Activated CD8-positive, alpha-beta T cell treated with anti-CD3 and anti-CD28 coated beads for 36 hours (primary cell): ENCODE measurements around the gene CYP2U1. TPM values are rescaled to one million over a fixed set of nuclear protein-coding genes. Genes with fewer than 3 reads are reported as not detected.
A peak's percentile ranks its signal among the peaks of the same experiment; 100 is the strongest.
"Not testable (repeated sequence)": the region's sequence is repeated elsewhere in the genome, so short reads cannot be mapped to it uniquely, and the experiment has no call there.

Source experiments
- ATAC-seq: fragments of 200-7000 bp; cut with Tn5 transposase; one replicate; pipeline ENCODE4 v1.10.0; 2021; ENCODE audit warnings: mild to moderate bottlenecking, moderate library complexity
- CTCF ChIA-PET: fragments of 350-600 bp; sonication (Branson Sonifier 250); formaldehyde crosslinking; loops from one replicate; lab custom pipeline; 2021; ENCODE audit warnings: antibody characterized with exemption; lab: Charles Lee
- POLR2A ChIA-PET: fragments of 350-600 bp; sonication (Branson Sonifier 250); formaldehyde crosslinking; loops from one replicate; lab custom pipeline; 2021; ENCODE audit warnings: antibody characterized with exemption; lab: Charles Lee
- DNase-seq: peaks from one replicate; pipeline ENCODE4 v3.0.0-alpha.2; 2020
- H3K27ac Mint-ChIP-seq: one replicate; pipeline ENCODE4 v1.8.0; 2021; ENCODE audit warnings: mild to moderate bottlenecking, mixed read lengths
- H3K27me3 Mint-ChIP-seq: one replicate; pipeline ENCODE4 v1.8.0; 2021; ENCODE audit warnings: mixed read lengths
- H3K36me3 Mint-ChIP-seq: one replicate; pipeline ENCODE4 v1.8.0; 2021; ENCODE audit warnings: low read depth, mixed read lengths
- H3K4me1 Mint-ChIP-seq: one replicate; pipeline ENCODE4 v1.8.0; 2021; ENCODE audit warnings: low read depth, mixed read lengths
- H3K4me3 Mint-ChIP-seq: one replicate; pipeline ENCODE4 v1.8.0; 2021; ENCODE audit warnings: mild to moderate bottlenecking, moderate library complexity, mixed read lengths
- H3K9me3 Mint-ChIP-seq: one replicate; pipeline ENCODE4 v1.8.0; 2021; ENCODE audit warnings: mixed read lengths
- CTCF ChIP-seq: fragments of 200-600 bp; IDR thresholded peaks from one replicate; pipeline ENCODE4 v1.8.0; 2022; ENCODE audit warnings: antibody characterized with exemption, mild to moderate bottlenecking
- intact Hi-C: fragments of 100-400 bp; cut with micrococcal nuclease; formaldehyde crosslinking; loops from one replicate; pipeline ENCODE4 v1.10.0; 2022
- total RNA-seq, 2 experiments: library from RNA; stranded (reverse); gene quantifications; one replicate each; pipeline ENCODE4 v1.2.3, GENCODE V29; 2021

CYP2U1 gene
- total RNA-seq, 2 experiments from 2014 or later, result 2.5 to 3.1 TPM

- ChIA-PET CTCF (interaction anchor here (1.4 kb wide), 1 partner anchor 15 kb away, joined by 5 read pairs; no protein-coding TSS in a partner anchor), POLR2A (no interaction called here)
- DNase-seq, result no peak
- Mint-ChIP-seq H3K27ac (no peak overlapping the region), H3K9me3 (no peaks in the 10 kb centered on the region), H3K4me3 (no peak overlapping the region), H3K36me3 (no peaks in the 10 kb centered on the region), H3K27me3 (peaks cover 21% of the 10 kb centered on the region), H3K4me1 (no peaks in the 10 kb centered on the region)
- intact Hi-C loops, result no loop called here
- TF ChIP-seq CTCF, result no peak
- ATAC-seq, result no peak
Observed at GRCh38 chr4:107897823-107898222, 33.5 kb upstream of the CYP2U1 start.

GRCh38 chr4:107900067-107900466 lies 31.3 kb upstream of the CYP2U1 start:
- Mint-ChIP-seq H3K27ac (no peak overlapping the region), H3K27me3 (peaks cover 23% of the 10 kb centered on the region), H3K9me3 (peaks cover 4% of the 10 kb centered on the region), H3K36me3 (no peaks in the 10 kb centered on the region), H3K4me3 (no peak overlapping the region), H3K4me1 (no peaks in the 10 kb centered on the region)
- CTCF ChIA-PET, result interaction anchor here (1.3 kb wide), 1 partner anchor 13 kb away, joined by 4 read pairs; no protein-coding TSS in a partner anchor
- DNase-seq, result no peak
- ATAC-seq, result no peak
- POLR2A ChIA-PET, result no interaction called here
- intact Hi-C loops, result no loop called here
- TF ChIP-seq CTCF, result no peak

- ChIA-PET CTCF (interaction anchor here (1.2 to 1.4 kb wide), 3 partner anchors 10 to 142 kb away, joined by 3 to 4 read pairs (median 4); no protein-coding TSS in a partner anchor), POLR2A (no interaction called here)
- no peak for ATAC-seq
- no peak for TF ChIP-seq CTCF
- intact Hi-C loops, result no loop called here
- H3K27me3 Mint-ChIP-seq, result peaks cover 19% of the 10 kb centered on the region
- H3K4me3 Mint-ChIP-seq, result no peak overlapping the region
- no peaks in the 10 kb centered on the region for H3K36me3 Mint-ChIP-seq
- peaks cover 4% of the 10 kb centered on the region for H3K9me3 Mint-ChIP-seq
- no peaks in the 10 kb centered on the region for H3K4me1 Mint-ChIP-seq
- DNase-seq, result no peak
- no peak overlapping the region for H3K27ac Mint-ChIP-seq
Observed at GRCh38 chr4:107900508-107900907, 30.8 kb upstream of the CYP2U1 start.

GRCh38 chr4:107901213-107901934 lies 30.0 kb upstream of the CYP2U1 start:
- Mint-ChIP-seq H3K9me3 (peaks cover 4% of the 10 kb centered on the region), H3K36me3 (no peaks in the 10 kb centered on the region), H3K27me3 (peaks cover 19% of the 10 kb centered on the region), H3K27ac (no peak overlapping the region), H3K4me3 (no peak overlapping the region), H3K4me1 (no peaks in the 10 kb centered on the region)
- ChIA-PET POLR2A (interaction anchor here (0.6 kb wide), 1 partner anchor 143 kb away, joined by 3 read pairs; no protein-coding TSS in a partner anchor), CTCF (interaction anchor here (1.2 to 2.6 kb wide), 3 partner anchors 9 to 143 kb away, joined by 3 to 18 read pairs (median 4); no protein-coding TSS in a partner anchor)
- TF ChIP-seq CTCF, result no peak
- intact Hi-C loops, result no loop called here
- no peak for ATAC-seq
- no peak for DNase-seq

- ATAC-seq (no peak), DNase-seq (no peak)
- H3K36me3 Mint-ChIP-seq, result no peaks in the 10 kb centered on the region
- ChIA-PET POLR2A (no interaction called here), CTCF (interaction anchor here (2.6 kb wide), 1 partner anchor 10 kb away, joined by 18 read pairs; no protein-coding TSS in a partner anchor)
- H3K27me3 Mint-ChIP-seq, result peaks cover 15% of the 10 kb centered on the region
- intact Hi-C loops, result no loop called here
- no peak for TF ChIP-seq CTCF
- no peaks in the 10 kb centered on the region for H3K4me1 Mint-ChIP-seq
- peaks cover 4% of the 10 kb centered on the region for H3K9me3 Mint-ChIP-seq
- H3K27ac Mint-ChIP-seq, result no peak overlapping the region
- no peak overlapping the region for H3K4me3 Mint-ChIP-seq
Observed at GRCh38 chr4:107902715-107903114, 28.6 kb upstream of the CYP2U1 start.

GRCh38 chr4:107905082-107905481 lies 26.3 kb upstream of the CYP2U1 start:
- H3K4me3 Mint-ChIP-seq, intact Hi-C loops, H3K36me3 Mint-ChIP-seq, H3K27ac Mint-ChIP-seq, ATAC-seq, H3K9me3 Mint-ChIP-seq, CTCF ChIA-PET, H3K4me1 Mint-ChIP-seq, POLR2A ChIA-PET: not testable (repeated sequence)
- DNase-seq, result peak; percentile 5
- H3K27me3 Mint-ChIP-seq, result peaks cover 11% of the 10 kb centered on the region
